ENCODE data around the gene ANAPC4. TPM values are rescaled to one million over a fixed set of nuclear protein-coding genes. Genes with fewer than 3 reads are reported as not detected.
"Not testable (repeated sequence)": the region's sequence is repeated elsewhere in the genome, so short reads cannot be mapped to it uniquely, and the experiment has no call there.

Gene ANAPC4
- total RNA-seq, 1 donor from 2014 or later = 36.8 TPM

- Mint-ChIP-seq H3K4me1 (no peaks in the 10 kb centered on the region), H3K27ac (no peak overlapping the region), H3K27me3 (no peaks in the 10 kb centered on the region), H3K36me3 (ENCODE audit: low read depth) (peaks cover 27% of the 10 kb centered on the region), H3K4me3 (no peak overlapping the region), H3K9me3 (no peaks in the 10 kb centered on the region)
- TF ChIP-seq, protein P1, sequence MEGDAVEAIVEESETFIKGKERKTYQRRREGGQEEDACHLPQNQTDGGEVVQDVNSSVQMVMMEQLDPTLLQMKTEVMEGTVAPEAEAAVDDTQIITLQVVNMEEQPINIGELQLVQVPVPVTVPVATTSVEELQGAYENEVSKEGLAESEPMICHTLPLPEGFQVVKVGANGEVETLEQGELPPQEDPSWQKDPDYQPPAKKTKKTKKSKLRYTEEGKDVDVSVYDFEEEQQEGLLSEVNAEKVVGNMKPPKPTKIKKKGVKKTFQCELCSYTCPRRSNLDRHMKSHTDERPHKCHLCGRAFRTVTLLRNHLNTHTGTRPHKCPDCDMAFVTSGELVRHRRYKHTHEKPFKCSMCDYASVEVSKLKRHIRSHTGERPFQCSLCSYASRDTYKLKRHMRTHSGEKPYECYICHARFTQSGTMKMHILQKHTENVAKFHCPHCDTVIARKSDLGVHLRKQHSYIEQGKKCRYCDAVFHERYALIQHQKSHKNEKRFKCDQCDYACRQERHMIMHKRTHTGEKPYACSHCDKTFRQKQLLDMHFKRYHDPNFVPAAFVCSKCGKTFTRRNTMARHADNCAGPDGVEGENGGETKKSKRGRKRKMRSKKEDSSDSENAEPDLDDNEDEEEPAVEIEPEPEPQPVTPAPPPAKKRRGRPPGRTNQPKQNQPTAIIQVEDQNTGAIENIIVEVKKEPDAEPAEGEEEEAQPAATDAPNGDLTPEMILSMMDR (IDR thresholded peaks at IDR 0.05) = no peak
- intact Hi-C loops (cut with micrococcal nuclease) = loop anchor here (1.0 to 2.0 kb wide), 5 partner anchors 10 to 878 kb away; partner anchors contain the start of genes ANAPC4 and SEPSECS
- POLR2A ChIA-PET = interaction anchor here (1.0 kb wide), 2 partner anchors 10 to 55 kb away, joined by 3 read pairs; partner anchors contain the start of genes ANAPC4 and ZCCHC4
- no peak for ATAC-seq (ENCODE audit: low read depth)
- no peak for DNase-seq
- CTCF ChIA-PET = interaction anchor here (0.6 to 4.5 kb wide), 12 partner anchors 11 to 387 kb away, joined by 3 to 55 read pairs (median 5); partner anchors contain the start of gene ZCCHC4
Measured at GRCh38 chr4:25367004-25367621, 9.9 kb upstream of the ANAPC4 start.

GRCh38 chr4:25367877-25368276, 9.2 kb upstream of the ANAPC4 start:
- Mint-ChIP-seq H3K4me1 (no peaks in the 10 kb centered on the region), H3K36me3 (ENCODE audit: low read depth) (peaks cover 27% of the 10 kb centered on the region), H3K27me3 (no peaks in the 10 kb centered on the region), H3K4me3 (no peak overlapping the region), H3K27ac (no peak overlapping the region), H3K9me3 (no peaks in the 10 kb centered on the region)
- DNase-seq = no peak
- no peak for ATAC-seq (ENCODE audit: low read depth)
- CTCF ChIA-PET = interaction anchor here (0.9 to 4.5 kb wide), 10 partner anchors 10 to 388 kb away, joined by 3 to 55 read pairs (median 5); no protein-coding TSS in a partner anchor
- TF ChIP-seq, protein P1 (IDR thresholded peaks at IDR 0.05) = no peak
- intact Hi-C loops (cut with micrococcal nuclease) = loop anchor here (1.0 to 2.0 kb wide), 5 partner anchors 9 to 879 kb away; partner anchors contain the start of genes ANAPC4 and SEPSECS
- POLR2A ChIA-PET = interaction anchor here (0.7 kb wide), 1 partner anchor 55 kb away, joined by 3 read pairs; the partner anchor contains the start of gene ZCCHC4

DNA sequence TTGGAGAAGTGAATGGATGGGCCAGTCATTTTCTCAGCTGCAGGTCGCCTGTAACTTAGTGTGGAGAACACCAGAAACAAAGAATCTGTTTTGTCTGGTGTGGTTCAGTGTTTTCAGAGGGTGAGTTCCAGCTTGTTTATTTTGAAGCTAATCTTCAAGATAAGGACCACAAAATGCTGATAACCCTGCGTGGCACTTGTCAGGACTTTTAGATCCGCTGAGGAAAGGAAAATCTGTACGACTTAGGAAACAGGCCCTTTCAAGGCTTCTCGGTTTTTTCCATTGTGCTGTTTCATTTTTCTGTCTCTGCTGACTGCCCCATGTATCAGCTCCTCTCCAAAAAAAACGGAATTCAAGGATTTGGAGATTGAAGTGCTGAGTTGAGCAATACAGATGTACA, 8.7 kb upstream of the ANAPC4 start:
- Mint-ChIP-seq H3K36me3 (ENCODE audit: low read depth) (peaks cover 27% of the 10 kb centered on the region), H3K9me3 (no peaks in the 10 kb centered on the region), H3K4me1 (no peaks in the 10 kb centered on the region), H3K4me3 (no peak overlapping the region), H3K27me3 (no peaks in the 10 kb centered on the region), H3K27ac (no peak overlapping the region)
- DNase-seq (no peak), ATAC-seq (ENCODE audit: low read depth) (no peak)
- ChIA-PET POLR2A (interaction anchor here (0.7 kb wide), 1 partner anchor 56 kb away, joined by 3 read pairs; the partner anchor contains the start of gene ZCCHC4), CTCF (interaction anchor here (0.8 to 4.5 kb wide), 8 partner anchors 10 to 389 kb away, joined by 3 to 55 read pairs (median 4); partner anchors contain the start of gene ZCCHC4)
- intact Hi-C loops (cut with micrococcal nuclease) = no loop called here
- TF ChIP-seq, protein P1 (IDR thresholded peaks at IDR 0.05) = no peak

GRCh38 chr4:25370242-25370641, 6.8 kb upstream of the ANAPC4 start:
- intact Hi-C loops (cut with micrococcal nuclease) = no loop called here
- H3K27me3 Mint-ChIP-seq = no peaks in the 10 kb centered on the region
- no peak overlapping the region for H3K27ac Mint-ChIP-seq
- H3K4me3 Mint-ChIP-seq = no peak overlapping the region
- H3K4me1 Mint-ChIP-seq = no peaks in the 10 kb centered on the region
- ChIA-PET CTCF (no interaction called here), POLR2A (no interaction called here)
- H3K36me3 Mint-ChIP-seq (ENCODE audit: low read depth) = peaks cover 17% of the 10 kb centered on the region
- no peak for DNase-seq
- no peaks in the 10 kb centered on the region for H3K9me3 Mint-ChIP-seq
- no peak for ATAC-seq (ENCODE audit: low read depth)
- TF ChIP-seq, protein P1 (IDR thresholded peaks at IDR 0.05) = no peak

DNA sequence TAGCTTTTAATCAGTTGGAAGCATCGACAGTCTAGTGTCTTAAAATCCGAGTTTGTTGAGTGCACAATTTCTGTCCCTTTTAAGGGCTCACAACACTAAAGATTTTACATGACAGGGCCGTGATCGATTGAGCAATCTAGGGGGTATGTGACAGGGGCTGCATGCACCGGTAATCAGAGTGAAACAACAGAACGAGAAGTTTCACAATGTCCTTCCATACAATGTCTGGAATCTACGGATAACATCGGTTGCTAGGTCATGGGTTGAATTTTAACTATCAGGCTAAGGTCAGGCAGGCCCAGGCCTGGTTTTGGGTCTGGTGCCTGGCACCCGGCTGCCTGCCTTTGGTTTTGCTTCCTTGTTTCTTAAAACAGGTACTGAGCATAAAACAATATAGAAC, 4.5 kb upstream of the ANAPC4 start:
- H3K4me1 Mint-ChIP-seq; DNase-seq; ATAC-seq (ENCODE audit: low read depth); H3K4me3 Mint-ChIP-seq; POLR2A ChIA-PET; CTCF ChIA-PET; H3K27ac Mint-ChIP-seq; H3K27me3 Mint-ChIP-seq; intact Hi-C loops (cut with micrococcal nuclease); H3K9me3 Mint-ChIP-seq: not testable (repeated sequence)
- peaks cover 20% of the 10 kb centered on the region for H3K36me3 Mint-ChIP-seq (ENCODE audit: low read depth)
